NCI-H2107 treated with DMSO at 0.1 percent for 48 hours (cell line): Measurements from ENCODE around the gene LEF1.
"Not testable (repeated sequence)": the region's sequence is repeated elsewhere in the genome, so short reads cannot be mapped to it uniquely, and the experiment has no call there.

Source experiments
- DNase-seq: peaks from one replicate; lab custom pipeline; 2025; ENCODE audit not compliant: unreplicated experiment; lab: John Stamatoyannopoulos, UW

LEF1 gene

DNA sequence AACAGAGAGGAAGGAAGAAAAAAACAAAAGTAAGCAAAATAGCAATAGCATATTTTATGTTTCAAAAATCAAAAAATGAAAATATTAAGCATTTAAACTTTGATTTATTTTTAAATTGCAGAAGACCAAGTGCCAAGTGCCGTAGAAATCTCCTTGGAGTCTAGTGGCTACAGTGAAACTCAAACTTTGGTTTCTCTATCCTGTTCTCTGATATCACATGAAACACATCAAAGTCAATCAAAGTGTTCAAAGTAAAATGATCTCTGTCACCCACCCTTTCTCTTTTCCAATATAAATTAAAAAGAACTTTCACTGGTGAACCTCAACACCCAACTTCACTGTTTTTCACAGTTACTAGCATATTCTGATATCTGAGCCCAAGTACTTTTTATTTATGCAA lies 98.0 kb downstream of the LEF1 start:
- DNase-seq, result no peak

DNA sequence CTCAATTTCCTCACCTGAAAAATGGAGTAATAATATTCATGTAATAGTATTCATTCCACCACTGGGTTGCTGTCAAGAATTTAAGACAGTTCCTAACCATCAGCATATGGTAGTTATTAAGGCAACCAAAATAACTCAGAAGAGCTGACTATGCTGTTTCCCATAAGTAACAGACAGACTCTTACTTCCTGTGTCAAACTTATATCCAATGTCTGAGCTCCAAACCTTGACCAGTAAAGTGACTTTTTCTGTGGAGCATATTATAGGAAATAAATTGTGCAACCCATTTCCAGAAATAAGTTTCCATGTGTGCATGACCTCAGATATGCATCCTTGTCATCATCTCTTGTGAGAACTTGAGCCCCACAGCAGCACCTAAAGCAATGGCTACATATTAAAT lies 100.3 kb downstream of the LEF1 start:
- DNase-seq, result no peak

DNA sequence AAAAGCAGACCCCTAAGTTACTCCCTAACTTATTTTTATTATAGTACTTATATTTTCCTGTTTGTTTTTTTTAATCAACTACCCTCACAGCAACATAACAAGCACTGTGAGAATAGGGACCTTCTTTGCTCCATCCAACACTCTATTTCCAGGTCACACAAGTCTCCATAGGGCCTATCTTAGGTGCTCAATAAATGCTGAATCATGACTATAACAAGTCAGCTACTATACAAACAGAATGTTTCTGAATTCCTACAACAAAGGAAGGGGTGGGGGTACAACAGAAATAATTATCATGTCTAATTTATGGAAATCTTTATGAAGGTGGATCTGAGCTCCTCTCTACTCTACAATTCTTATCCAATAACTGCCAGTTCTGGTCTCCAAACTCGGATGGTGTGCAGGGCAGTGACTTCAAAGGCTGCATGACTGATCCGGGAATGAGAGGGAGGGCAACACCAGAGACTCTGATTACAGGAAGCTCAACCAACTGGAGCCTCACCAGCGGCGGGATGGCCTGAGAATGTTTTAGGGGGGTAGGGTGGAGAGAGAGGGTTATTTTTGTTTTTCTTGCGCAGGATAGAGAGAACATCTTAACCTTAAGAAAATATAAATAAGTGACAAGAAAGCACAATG lies 107.9 kb downstream of the LEF1 start:
- DNase-seq, result no peak

DNA sequence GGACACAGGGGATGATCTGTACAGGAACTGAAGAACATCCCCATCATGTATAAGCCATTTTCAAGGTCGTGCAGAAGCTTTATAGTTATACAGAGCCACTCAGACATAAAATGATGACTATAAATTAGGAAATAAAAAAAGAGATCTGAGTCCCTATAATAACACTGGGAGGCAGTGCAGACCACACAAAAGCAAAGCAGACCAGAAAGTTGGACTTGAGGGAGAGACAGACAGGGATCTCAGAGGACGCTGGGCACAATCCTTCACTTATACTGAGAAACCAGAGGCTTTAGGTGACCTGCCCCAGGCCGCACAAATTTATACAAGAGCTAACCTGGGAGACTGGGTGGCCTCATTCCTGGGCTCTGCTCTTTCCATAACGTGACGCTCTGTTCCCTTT lies 108.6 kb downstream of the LEF1 start:
- DNase-seq, result no peak

DNA sequence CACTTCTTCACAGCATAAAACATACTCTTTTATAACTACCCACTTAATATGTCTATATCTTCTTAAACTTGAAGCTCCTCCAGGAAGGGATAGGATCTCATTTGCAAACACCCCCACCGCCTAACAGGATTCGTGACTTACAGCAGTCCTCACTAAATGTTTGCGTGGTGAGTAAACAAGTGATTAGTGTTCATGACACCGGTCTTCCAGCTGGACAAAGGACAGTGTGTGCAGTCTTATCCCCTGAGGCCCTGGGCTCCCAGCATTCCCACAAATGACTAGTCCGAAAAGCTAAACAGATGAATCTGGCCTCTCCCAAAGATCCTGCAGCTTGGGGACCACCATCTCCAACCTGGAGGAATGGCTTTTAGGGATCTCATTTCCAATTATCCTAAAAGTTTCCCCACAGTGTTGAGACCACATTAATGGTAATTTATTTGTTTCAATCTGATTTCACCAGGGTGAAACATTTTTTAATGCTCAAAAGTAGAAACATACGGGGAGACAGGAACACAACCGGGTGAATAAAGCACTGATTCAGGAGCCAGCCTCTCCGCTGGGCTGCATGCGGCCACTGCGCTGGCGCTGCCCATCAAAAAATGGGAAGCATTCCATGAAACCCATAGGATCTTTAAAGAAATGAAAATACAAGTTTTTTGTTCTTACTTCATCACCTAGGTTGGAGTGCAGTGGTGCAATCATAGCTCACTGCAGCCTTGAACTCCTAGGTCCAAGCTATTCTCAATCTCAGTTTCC lies 109.9 kb downstream of the LEF1 start:
- DNase-seq, result no peak

DNA sequence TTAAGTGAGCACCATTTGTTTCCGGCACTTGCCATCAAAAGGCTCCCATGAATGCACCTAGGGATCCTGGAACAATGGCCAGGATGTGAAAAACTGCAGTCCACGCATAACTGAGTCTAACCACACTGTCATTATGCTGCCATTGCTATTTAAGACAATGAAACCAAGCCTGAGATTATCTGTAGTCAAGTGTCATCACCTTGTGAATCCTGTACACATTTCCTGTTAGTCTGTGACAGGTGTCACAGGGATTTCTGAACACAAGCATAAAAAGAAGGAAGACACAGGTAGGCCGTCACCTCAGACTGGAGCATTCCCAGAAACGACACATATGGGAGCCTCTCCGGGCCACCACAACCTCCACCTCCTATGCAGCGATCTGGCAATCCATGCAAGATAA lies 112.3 kb downstream of the LEF1 start:
- DNase-seq, result no peak

DNA sequence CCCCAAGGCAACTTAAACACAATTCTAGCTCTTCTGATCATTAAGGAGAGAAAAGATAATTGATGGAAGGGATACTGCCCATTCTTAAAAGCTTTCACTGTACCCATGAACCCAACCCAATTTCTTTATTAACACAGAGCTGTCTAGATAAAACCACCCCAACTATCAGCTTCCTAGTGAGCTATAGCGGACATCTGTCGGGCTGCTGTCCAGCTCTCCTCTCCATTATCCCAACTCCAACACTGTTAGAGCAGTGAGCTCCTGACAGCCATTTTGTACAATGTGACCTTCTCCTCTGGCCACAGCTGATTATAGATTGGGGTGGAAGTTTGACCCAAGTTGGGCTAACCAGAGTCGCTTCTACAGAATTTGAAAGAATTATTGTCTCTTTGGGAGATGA lies 112.9 kb downstream of the LEF1 start:
- no peak for DNase-seq

DNA sequence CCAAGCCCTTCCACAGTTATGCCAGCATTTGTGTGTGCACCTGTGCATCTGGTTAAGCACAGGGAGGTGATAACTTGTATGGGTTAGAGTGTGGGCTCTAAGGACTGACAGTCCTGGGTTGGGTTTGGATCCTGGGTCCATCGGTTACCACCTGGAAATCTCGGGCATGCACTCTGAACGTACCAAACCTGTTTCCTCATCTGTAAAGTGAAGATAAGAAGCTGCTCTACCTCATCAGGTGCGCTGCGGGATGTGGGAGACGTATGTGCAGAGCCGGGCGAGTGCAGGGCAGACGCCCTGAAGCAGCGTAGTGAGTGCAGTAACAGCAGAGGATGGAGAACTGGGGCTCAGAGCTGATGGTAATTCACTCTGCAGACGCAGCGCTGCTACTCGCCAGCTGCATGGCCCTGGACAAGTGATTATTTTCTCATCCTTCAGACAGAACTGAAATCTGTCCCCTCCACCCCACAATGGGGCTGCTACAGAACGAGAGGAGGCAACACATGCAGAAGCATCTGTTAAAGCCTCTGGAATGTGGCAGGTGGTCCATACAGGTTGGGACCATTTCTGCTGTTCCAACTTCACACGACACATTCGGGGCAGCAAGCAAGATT lies 114.6 kb downstream of the LEF1 start:
- DNase-seq, result no peak

DNA sequence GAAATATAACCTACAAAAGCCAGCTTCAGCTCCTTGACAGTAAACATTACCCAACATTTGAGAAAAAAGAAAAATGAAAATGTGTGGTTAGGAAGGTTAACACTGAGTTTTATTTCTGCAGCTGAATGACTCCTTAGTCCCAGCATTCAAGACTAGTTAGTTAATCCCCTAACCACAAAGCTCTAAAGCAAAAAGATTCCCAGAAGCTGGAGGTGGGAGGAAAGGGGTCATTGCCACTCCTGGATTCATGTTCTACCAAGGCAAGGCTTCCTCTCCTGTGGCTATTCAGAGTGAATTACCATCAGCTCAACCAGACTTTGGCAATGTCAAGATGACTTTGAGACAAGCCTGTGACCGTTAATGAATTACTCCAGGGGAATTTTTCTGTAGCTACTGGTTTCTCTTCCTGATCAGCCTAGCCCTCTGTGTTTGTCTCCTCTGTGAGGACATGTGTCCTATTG lies 115.5 kb downstream of the LEF1 start:
- no peak for DNase-seq

DNA sequence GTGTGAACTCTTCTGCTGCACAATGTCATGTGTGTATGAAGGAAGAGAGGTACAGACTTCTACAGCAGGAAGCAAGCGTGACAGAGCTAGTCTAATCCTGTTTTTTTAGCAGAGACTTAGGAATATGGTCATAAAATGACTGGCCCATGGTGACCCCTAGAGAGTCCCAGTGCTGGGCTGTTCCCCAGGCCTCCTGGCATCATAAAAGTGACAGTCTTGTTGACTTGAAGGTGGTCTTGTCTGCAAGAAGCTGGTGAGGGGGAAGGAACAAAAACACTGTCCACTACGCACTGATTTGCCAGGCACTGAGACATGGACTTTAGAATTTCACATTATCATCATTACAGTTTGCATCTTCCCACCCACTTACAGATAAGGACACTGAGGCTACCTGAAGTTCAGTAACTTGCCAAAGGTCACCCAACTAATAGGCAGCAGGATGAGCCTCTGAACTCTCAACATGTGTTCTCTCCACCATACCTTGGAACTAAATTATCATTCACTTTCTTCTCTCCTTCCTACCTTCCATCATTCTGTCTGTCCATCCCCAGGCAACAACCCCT lies 116.1 kb downstream of the LEF1 start:
- DNase-seq, result no peak

DNA sequence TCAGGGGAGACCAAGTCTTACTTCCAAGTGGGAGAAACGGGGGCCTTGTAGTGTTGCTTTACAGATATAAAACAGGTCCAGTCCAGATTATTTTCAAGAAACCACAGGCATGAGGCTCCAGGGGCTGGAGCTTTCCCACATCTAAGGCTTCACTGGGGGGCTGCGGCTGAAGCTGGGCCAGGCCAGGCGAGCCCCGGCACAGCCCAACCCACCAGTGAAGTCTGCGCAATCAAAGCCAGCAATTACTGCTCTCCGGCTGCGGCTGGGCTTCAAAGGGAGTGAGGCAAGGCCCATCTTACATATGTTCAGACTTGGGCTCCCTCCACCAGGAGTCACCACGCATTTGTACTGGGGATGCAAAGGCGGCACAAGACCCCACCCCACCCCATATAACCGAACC lies 117.4 kb downstream of the LEF1 start:
- DNase-seq, result no peak

DNA sequence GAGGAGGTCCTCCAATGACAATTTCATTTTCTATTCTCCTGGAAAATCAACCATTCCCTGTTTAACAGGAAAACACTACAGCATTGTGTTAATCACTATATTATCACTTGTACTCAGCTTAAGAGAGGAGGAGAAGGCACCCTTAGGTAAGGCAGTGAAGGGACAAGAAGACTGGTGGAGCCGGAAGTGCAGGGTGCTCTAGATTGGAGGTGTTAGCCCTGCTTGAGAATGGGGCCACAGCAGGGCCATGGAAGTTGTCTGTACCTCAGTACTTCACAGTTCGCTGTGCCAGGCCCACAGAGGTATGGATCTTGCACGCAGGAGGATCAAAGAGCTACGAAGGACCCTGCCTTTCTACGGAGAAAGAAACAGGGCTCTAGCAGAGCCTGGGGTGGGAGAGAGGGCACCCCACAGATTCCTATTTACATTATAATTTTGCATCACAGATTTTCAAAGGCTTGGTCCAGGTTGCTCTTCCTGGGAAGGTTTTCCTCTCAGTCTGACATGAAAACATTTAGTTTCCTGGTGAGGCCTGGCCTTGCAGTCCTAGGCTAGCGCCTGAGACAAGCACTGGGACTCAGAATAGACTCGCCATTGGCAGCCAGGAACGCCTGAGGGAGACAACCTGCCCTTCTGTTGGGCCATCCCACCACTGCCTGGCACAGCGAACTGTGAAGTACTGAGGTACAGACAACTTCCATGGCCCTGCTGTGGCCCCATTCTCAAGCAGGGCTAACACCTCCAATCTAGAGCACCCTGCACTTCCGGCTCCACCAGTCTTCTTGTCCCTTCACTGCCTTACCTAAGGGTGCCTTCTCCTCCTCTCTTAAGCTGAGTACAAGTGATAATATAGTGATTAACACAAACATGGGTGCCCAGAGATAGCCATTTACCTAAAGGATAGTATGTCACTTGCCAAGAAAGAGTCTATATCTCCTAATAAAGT lies 118.3 kb downstream of the LEF1 start:
- DNase-seq, result not testable (repeated sequence)

DNA sequence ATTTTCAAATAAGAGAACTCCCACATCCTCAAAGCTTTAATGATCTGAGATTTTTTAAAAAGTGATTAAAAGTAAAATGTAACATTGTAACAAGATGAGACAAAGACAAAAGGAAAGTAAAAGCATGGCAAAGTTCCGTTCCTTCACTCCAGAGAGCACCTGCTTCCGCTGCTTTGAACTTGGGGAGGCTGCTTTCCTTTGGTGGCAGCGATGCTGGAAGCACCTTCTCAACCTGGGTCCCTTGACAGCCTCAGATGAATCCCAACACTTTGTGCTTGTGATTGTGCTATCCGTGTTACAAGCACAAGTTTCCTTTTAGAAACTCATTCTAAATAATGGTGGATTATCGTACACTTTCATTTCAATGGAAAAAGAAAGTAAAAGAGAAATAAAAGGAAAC lies 119.3 kb downstream of the LEF1 start:
- no peak for DNase-seq

DNA sequence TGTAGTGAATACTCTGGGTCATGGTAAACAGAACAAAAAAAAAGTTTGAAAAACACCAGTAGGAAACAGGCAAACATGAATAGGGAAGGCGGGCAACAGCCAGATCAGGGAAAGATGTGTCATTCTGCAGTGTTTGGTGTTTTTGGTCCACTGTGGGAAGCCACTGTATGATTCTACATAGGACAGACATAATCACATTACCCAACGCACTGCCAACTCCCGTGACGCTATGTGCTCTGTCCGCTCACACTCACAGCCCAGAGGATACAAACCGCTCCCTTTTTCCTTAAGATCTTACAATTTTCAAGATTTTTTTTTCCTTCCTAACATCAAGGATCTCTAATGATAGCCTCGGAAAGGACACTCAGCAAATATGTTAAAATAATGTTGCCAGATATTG lies 119.7 kb downstream of the LEF1 start:
- no peak for DNase-seq

DNA sequence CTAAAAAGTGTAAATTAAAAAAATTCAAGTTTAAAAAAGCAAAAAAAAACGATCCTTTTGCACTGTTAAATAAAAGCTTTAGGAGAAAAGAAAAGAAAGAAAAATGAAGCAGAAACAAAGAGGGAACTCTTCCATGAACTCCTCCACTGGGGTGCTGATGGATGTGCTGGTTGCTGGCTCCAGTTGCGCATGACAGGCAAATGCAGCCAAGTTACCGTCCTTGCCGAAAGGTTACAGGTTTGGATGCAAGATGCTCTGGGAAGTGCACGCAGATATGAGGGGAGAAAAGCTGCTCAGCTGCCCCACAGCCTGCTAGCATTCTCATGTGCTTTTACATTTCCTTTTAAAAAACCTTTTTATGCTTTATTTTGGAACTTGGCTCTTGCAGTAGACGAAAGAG lies 120.6 kb downstream of the LEF1 start:
- no peak for DNase-seq

DNA sequence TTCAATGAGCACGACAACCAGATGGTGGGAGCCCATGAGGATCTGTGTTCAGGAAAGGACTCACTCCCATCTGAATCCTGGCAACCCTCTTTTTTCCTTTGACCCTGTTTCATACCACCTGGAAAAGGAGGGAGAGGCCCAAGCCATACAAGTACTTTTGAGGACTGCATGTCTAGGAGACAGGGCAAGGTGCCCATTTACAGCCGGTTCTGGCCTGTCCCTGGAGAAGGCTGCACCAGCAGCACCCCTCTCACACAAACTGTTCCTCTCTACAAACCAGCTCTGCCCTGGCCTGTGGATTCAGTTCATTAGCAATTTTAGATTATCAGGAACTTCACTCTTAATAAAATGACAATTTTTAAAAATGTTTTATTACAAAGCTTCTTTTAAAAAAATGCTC lies 121.5 kb downstream of the LEF1 start:
- DNase-seq, result no peak

DNA sequence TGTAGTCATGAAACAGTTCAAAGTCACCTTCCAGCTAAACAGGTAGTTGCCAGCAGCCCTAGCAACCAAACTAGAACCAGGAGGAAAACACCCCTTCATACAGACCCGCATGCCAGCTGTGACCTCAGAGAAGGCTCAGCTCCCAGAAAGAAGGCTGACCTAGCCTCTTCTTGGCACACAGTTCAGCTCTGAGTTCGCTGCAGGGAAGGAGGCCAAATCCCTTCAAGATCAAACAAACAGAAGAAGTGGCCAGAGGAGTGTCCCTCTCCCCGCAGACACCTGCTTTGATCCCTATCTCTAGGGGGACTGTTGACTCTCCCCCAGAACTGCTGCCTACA lies 123.1 kb downstream of the LEF1 start:
- no peak for DNase-seq

DNA sequence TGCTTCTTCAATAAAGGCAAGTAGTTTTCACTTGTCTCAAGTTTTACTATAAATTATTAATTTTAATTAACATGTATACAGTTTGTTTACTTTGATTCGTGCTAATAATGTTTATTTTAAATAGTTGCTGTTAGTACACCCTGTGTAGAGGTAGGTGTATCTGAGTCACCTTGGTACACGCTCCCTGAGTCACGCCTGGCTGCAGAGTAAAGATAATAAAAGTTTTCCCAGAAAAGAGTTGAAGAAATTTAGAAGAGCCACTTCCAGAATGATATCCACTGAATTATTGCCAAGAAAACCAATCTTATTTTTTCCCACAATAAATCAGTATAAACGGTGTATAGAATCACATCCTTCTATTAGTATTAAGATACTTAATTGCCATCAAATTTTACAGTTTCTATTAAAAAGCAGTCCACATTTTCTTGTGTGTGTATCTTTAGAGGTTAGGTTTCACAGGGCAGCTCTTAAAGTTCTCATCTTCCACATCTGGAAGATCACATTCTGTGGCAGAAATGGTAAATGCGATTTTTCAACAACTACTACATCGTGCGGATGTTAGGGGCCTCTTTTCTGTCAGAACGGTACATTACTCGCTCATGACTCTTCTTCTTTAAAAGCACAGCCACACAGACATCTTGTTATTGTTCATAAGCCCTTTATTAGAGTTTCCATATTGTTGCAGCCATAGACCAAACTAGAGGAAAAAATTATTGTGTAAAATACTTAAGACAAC lies 123.6 kb downstream of the LEF1 start:
- DNase-seq, result no peak

DNA sequence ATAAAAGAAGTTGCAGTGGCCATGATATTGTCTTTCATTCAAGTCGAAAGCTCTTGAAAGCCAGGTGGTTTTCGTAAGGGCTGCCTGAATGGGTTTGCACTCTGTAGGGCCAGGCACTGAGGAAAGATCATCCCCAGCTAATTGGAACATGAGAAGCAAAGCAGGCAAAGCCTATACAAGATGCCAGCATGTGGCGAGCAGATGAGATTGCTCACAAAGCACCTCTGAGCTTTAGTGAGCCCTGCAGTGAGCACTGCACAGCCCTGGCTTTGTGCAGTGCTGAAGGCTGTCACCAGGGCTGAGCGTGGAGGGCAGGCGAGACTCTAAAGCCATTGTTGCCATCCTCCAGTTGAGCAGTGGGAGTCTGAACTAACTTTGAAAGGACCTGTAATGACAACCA lies 125.2 kb downstream of the LEF1 start:
- DNase-seq, result peak; percentile 81

DNA sequence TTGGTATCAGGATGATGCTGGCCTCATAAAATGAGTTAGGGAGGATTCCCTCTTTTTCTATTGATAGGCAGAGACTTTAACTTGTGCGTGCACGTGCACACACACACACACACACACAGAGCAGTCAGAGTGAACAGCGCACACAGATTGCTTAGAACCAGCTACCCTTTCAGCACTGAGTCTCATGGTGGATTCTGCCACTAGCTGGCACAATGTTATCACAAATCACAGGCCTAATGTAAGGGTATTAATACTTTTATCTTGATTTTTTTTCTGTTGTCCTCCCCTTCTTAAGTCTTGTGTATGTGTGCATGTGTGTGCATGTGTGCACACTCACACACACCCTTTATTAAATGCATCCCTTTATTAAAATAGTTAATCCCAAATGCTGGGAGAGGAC lies 125.8 kb downstream of the LEF1 start:
- DNase-seq, result no peak
